ENCODE data around the gene ACOX3.
"Not testable (repeated sequence)": the region's sequence is repeated elsewhere in the genome, so short reads cannot be mapped to it uniquely, and the experiment has no call there.

Gene ACOX3

GRCh38 chr4:8370106-8370787 is 70.3 kb downstream of the ACOX3 start:
- no peak for DNase-seq

- DNase-seq, result no peak
These were observed 71.0 kb downstream of the ACOX3 start for GRCh38 chr4:8369426-8370105.

- DNase-seq, result no peak
These were observed 71.5 kb downstream of the ACOX3 start for GRCh38 chr4:8368998-8369397.

- DNase-seq, result no peak
These were observed 72.5 kb downstream of the ACOX3 start for GRCh38 chr4:8368061-8368481.

- no peak for DNase-seq
These were observed 73.9 kb downstream of the ACOX3 start for GRCh38 chr4:8366601-8367000.

GRCh38 chr4:8365951-8366350 is 74.6 kb downstream of the ACOX3 start:
- DNase-seq, result no peak

GRCh38 chr4:8365353-8365752 is 75.2 kb downstream of the ACOX3 start:
- no peak for DNase-seq

- no peak for DNase-seq
These were observed 75.6 kb downstream of the ACOX3 start for GRCh38 chr4:8364848-8365350.

- no peak for DNase-seq
These were observed 76.4 kb downstream of the ACOX3 start for GRCh38 chr4:8364141-8364540.

- no peak for DNase-seq
These were observed 78.0 kb downstream of the ACOX3 start for GRCh38 chr4:8362483-8362882.

- no peak for DNase-seq
These were observed 81.3 kb downstream of the ACOX3 start for GRCh38 chr4:8359193-8359592.

GRCh38 chr4:8356856-8357255 is 83.7 kb downstream of the ACOX3 start:
- no peak for DNase-seq

- no peak for DNase-seq
These were observed 84.5 kb downstream of the ACOX3 start for GRCh38 chr4:8355864-8356565.

GRCh38 chr4:8355306-8355705 is 85.2 kb downstream of the ACOX3 start:
- DNase-seq, result no peak

- no peak for DNase-seq
These were observed 86.5 kb downstream of the ACOX3 start for GRCh38 chr4:8353912-8354453.

- DNase-seq, result no peak
These were observed 87.3 kb downstream of the ACOX3 start for GRCh38 chr4:8353158-8353669.

- DNase-seq, result no peak
These were observed 88.0 kb downstream of the ACOX3 start for GRCh38 chr4:8352368-8353157.

GRCh38 chr4:8351931-8352367 is 88.6 kb downstream of the ACOX3 start:
- no peak for DNase-seq

GRCh38 chr4:8350841-8351461 is 89.6 kb downstream of the ACOX3 start:
- DNase-seq, result no peak

- no peak for DNase-seq
These were observed 90.2 kb downstream of the ACOX3 start for GRCh38 chr4:8350352-8350751.

- no peak for DNase-seq
These were observed 90.8 kb downstream of the ACOX3 start for GRCh38 chr4:8349664-8350236.

GRCh38 chr4:8349236-8349635 is 91.3 kb downstream of the ACOX3 start:
- DNase-seq, result not testable (repeated sequence)
